Activated CD4-positive, alpha-beta T cell treated with anti-CD3 and anti-CD28 coated beads for 48 hours (primary cell): Measurements from ENCODE around the gene KCNK16.
A peak's percentile ranks its signal among the peaks of the same experiment; 100 is the strongest.
"Not testable (repeated sequence)": the region's sequence is repeated elsewhere in the genome, so short reads cannot be mapped to it uniquely, and the experiment has no call there.

Experiments
- DNase-seq: peaks from one replicate; pipeline ENCODE4 v3.0.0-alpha.2; 2020

Gene KCNK16

DNA sequence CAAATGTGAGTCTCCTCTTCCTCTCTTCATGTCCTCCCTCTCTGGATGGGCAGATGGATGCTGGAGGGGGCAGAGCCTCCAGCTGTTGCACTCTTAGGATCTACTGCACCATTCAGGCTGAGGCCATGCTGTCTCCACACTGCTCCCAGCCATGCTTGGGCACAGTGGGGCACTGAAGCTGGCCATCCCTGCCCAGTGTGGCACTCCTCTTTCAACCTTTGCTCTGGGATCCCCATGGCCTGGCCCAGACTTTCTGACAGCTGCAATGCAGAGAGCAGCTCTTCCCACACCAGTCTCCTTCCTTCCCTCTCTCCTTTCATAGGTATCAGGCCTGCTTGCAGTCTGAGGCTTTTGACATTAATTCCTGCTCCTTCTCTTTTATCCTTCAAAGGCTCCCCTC lies 17.6 kb downstream of the KCNK16 start:
- no peak for DNase-seq

DNA sequence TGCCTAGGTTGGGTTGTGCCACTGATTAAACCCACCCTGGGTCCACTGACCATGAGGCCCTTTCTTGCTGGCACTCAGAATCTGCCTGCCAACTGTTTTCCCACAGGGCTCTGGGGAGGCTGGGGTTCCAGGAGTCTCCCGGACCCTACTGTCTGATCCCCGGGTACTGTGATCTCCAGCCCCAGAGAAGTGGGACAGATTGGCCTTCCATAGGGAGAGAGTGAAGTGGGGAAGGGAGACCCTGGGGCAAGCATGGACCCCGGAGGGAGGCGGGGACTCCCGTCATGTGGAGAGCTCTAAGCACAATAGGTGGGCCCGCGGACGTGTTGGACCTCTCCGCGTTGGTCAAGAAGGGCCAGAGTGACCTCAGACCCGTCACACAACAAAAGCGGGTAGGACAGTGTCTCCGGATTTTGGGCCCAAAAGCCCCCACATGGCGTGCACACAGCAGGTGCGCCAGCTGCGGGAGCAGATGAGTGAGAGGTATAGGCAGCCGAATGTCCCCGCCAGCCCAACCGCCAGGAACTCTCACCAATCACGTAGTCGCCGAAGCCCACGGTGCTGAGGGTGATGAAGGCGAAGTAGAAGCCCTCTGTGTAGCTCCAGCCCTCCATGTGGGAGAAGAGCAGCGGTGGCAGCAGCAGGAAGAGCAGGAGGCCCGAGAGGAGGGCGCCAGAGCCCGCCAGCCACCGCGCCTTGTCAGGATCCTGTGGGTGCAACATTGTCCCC lies 18.9 kb downstream of the KCNK16 start:
- no peak for DNase-seq

DNA sequence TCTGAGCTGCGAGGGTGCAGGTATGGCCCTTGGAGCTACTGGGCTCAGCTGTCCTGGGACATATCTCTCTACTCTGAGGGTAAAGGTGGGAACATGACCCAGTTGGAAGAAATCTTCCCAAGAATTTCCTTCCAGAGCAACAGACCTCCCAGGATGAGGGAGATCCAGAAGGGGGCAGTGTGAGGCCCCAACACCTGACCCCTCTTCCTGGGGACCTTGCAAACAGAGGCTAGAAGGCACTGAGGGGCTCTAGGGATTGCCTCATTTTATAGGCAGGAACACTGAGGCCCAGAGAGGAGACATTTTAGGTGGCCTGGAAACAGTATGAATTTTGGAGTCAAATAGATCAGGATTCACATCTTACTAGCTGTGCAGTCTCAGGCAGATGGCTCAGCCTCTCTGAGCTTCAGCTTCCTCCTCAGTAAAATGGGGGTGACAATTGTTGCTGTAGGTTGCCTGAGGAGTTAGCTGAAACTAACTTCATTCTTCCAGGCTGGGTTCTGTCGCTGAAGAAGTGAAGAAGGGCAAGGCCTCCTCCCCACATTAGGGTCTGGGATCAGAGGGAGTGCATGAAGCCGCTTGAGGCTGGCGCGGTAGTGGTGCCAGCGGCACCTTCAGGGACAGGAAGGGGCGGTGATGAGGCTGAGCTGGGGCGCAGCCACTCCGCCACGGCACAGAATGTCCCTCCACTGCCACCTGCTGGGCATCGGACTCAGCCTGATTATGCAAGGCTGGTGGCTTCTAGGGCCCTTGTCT lies 19.7 kb downstream of the KCNK16 start:
- DNase-seq: peak; percentile 94

DNA sequence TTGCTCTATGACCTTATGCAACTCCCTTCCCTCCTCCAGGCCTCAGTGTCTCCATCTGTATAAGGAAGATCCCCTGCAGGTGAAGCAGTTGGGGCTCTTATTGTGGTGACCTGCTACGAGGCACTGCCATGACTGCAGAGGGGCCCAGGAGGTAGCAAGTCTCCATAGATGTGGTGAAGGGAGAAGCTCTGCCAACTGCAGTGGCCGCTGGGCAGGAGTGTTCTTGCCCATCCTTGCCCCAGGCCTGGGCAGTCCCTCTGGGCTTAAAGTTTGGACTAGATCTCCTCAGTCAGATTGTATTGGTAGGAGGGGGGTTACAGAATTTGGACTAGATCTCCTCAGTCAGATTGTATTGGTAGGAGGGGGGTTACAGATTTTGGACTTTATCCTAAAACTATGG lies 20.5 kb downstream of the KCNK16 start:
- no peak for DNase-seq

DNA sequence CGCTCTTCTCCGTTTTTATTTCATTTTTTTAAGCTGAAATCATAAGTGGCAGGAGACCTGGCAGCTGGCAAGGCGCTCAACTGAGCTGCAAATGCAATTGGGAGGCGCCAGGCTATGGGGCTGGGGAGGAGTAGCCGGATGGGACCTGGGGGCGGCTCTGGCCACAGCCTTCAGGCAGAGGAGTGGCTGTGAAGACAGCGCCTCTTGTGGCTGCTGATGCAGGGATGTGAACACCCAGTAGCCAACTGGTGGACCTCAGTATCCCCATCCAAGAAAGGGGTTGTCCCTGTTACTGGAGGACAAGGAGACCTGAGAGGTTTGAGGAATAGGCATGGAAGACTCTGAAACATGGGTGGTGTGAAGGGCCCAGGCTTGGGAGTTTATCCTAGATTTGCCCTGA lies 20.9 kb downstream of the KCNK16 start:
- DNase-seq: no peak

DNA sequence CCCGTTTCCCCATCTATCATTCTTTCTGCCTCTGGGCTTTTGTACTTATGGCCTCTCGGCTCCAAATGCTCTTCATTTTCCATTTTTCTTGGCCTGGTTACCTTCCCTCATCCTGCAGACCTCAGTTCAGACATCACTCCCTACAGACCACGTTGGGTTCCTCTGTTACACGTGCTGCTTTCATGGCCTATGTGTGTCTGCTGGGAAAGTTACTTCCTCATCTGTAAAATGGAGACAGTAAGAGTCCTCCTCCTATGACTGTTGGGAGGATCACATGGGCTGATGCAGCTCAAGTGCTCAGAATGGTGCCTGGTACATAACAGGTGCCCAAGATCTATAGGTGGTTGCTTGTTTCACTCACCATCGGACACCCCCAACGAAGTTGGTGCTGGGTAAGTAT lies 21.8 kb downstream of the KCNK16 start:
- DNase-seq: no peak

DNA sequence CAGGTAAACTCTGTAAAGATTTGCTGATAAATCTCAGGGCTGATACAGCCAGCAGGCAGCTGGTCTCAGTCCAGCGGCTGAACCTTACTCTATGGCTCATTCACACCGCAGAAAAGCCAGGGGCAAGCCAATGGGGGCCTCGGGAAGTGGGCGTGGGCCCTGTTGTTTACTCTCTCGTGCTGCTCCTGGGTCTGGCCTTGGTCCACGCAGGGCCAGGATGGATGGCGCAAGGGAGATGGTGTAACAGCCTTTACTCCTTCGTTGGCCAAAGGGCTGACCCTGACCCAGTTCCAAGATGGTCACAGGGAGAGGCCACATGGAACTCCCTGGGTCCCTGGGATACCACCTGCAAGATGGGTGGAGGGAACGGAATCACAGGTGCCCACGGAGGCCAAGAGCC lies 24.4 kb downstream of the KCNK16 start:
- no peak for DNase-seq

DNA sequence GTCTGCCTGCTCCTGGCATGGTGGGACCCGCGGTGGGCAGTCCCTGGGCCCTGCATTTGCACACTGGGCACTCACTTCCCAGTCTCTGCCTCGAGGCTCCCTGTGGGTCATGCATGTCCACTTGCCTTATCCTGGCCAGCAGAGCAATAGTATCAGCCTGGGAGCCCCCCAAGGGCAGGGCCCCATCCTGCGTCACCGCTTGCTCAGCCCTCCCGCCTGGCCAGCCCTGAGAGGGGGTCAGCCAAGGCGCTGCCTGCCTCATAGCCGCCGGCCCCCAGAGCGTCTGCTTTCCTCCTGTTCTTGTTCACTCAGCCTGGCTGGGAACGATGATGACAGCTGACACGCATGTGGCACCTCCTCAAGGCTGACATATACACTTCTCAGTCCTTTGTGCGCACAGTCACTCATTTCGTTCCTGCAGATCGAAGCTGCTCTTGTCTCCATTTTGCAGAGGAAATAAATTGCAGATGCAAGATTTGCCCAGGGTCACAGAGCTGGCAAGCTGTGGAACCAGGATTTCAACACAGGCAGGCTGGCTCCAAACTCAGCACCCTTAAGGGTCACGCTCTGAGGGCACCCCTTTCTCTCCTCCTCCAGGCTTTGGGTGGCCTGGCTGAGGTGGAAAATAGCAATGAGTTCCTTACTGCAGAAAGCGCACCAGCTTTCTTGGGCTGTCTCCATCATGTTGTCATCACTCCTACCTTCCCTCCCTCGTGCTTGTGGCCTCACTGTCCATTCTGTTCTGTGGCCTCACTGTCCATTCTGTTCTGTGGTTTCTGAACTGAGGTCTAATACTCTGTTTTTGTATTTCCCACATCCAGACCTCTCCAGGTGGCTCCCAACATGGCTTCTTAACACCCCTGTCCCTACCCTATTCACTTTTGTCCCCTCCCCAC lies 25.5 kb downstream of the KCNK16 start:
- DNase-seq: no peak

DNA sequence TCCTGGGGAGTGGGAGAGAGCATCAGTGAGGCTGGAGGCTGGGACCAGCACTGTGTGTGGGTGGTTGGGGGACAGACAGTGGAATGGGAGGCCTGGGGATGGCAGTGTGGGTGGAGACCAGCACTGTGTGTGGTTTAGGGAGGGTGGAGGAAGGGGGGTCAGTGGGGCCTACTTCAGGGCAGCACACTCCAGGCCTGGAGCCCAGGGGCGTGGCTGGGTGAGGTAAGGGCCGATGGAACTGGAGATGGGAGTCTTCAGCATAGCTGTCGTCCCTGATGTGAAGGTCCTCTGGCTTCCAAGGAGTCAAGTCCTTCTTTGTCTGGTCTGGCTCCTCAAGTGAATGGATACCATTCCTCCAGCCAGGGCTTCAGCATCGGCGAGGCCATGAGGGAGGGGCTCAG lies 26.9 kb downstream of the KCNK16 start:
- no peak for DNase-seq

DNA sequence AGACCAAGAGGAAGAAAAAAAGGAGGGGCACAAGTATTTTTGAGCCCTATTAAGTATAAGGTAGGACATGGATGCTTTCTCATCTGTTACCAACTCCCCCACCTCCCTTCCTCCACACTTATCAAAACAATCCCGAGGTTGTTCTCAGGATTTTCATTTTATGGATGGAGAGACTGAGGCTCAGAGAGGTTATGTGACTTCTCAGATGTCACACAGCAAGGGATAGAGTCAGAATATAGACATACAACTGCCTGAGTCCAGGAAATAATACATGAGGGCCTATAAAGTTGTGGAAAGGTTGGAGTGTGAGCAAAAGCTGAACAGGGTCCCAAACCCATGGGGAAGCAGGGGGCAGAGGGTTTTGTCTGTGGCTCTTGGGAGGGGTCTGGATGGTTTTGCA lies 27.6 kb downstream of the KCNK16 start:
- no peak for DNase-seq

DNA sequence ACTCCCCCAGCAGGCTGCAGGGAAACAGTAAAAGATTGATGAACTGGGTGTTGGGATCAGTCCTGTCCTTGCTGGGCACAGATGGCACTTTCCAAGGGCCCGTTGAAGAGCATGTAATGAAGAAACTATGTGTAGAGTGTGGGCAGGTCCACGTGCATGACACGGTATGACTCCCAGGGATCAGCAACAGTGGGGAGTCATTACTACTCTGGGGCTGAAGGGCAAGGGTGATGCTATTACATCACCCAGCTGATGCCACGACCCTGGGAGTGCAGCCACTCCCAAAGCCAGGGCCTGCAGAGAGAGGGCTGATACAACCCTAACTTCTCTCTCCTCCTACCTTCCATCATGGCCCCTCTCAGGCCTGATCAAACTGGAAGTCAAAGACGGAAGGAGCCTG lies 28.4 kb downstream of the KCNK16 start:
- no peak for DNase-seq

DNA sequence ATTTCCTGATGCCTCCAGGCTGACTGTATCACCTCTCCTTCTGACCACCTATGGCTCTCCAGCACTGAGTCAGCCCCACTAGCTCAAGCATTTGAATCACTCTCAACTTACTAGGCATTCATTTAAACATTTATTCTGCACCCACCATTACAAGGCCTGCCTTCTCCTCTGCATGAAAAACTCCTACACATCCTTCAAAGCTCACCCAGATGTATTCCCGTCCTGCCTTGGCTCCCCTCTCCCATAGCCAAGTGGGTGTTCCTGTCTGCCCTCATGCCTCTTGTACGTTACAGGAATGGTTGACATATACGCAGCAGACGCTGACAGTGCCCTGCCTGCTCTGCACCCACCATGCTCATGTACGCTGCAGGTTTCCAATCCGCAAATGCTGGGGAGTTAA lies 29.9 kb downstream of the KCNK16 start:
- DNase-seq: no peak

DNA sequence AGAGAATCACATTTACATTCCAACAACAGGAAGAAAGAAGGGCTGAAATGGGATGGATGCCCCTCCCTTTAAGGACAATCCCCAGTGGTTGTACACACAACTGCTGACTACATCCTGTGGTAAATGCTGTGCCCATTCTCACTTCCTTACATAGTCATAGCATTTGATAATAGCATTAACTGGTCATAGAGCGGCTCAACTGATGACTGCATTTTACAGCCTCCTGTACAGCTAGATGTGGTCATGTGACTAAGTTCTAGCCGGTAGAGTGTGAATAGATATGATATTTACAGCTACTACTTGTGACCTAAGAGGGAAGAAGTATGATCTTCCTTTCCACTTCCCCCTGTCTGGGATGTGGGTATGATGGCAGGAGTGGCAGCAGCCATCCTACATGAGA lies 33.0 kb downstream of the KCNK16 start:
- no peak for DNase-seq

DNA sequence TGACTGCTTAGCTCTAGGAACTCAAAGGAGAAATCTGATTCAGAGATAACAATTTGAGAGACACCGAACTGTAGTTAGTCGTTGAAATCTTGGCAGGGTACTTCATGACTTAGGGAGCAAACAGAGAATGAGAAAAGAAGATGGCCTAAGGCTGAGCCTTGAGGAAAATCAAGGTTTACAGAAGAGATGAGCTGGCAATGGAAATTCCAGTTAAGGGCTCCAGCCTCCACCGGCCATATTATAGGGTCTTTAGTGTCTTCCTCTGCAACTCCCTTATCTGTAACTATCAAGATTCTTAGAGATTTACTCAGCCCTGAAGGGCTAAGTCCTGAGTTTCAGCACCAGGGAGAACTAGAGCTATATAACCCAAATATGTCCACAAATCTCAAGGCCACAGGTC lies 34.9 kb downstream of the KCNK16 start:
- DNase-seq: no peak

DNA sequence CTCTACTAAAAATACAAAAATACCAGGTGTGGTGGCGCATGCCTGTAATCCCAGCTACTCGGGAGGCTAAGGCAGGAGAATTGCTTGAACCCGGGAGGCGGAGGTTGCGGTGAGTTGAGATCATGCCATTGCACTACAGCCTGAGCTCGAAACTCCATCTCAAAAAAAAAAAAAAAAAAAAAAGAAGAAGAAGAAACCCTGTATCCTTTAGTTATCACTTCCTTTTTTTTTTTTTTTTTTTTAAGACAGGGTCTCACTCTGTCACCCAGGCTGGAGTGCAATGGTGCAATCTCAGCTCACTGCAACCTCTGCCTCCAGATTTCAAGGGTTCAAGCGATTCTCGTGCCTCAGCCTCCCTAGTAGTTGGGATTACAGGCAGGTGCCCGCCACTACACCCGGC lies 35.9 kb downstream of the KCNK16 start:
- not testable (repeated sequence) for DNase-seq

DNA sequence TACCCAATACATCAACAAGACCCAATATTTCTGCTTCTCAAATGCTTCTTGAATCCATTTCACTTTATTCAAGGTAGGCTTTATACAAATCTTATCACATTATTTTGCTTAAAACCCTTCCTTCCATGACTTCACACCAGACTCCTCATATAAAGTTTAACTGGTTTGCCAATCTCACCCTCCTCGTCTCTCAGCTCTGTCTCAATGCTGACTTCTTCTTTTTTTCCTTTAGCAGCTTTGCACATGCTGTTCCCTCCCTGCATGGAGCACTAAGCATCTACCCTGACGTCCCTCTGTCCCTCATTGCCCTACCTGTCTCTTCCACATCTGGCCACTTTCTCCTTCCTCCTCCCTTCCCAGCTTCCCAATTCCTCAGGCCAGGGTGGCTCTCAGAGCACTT lies 39.7 kb downstream of the KCNK16 start:
- DNase-seq: no peak

DNA sequence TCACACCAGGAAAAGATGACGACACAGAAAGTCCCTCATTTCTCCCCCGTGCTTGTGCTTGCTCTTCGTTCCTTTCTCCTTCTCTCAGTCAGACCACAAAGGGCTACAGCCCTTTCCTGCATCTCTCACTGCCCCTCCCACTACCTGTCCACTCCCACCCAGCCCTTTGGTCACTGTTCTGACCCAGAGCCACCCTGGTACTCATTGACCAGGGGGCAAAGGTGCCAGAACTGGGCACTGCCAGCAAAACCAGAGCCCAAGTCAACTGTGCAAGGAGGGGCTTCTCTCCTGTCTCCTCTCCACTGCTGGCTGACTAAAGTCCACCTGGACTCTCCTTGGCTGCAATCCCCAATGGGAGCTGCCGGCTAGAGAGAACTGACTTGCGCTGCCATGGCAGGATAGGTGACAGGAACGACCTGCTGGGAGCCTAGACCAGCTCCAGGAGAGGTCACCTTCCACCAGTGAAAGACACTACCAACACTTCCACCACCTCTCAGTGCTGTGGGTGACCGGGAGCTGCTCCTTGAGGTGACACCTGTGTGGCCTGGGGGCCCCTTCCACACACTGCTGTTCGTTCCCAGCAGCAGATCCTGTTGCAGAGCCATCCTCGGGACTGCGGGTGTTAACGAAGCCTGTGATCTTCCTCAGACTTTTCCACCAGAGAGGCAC lies 41.1 kb downstream of the KCNK16 start:
- DNase-seq: no peak

DNA sequence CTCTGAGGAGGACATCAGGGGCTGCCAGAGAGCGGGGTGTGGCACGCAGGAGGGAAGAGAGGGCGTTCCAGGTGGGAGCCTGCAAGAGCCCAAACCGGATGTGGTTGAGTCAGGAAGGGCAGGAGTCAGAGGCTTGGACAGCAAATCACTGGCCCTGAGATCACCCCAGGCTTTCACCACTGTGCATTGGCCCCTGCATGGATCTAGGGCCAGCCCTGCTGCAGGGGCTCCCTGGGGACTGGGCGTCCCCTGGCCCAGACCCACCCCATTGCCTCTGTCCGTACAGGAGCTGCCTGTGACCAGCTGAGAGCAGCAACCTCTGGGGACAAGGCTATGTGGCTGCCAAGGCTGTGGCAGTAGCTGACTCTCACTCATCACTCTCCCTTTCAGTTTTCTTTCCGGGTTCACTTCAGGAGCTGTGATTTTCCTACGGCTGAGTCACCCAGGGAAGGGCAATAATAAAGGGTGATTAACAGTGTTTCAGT lies 42.2 kb downstream of the KCNK16 start:
- DNase-seq: no peak

DNA sequence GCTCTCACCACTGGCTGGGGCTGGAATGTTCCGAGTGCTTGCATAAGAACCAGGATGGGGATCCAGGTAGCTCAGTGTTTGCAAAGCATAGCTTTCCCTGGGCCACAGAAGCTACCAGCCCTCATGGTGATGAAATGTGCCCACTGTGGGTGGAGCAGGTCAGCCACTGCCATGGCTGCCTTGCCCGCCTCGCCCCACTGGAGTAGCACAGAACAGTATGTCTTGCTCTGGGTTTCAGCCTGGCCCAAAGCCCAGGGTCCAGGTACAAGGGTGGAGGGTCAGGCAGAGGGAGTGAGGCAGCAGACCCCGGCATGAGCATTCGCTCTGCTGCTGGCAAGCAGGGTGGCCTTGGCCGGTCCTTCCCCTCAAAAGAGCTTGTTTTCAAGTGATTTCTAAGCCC lies 43.0 kb downstream of the KCNK16 start:
- no peak for DNase-seq

DNA sequence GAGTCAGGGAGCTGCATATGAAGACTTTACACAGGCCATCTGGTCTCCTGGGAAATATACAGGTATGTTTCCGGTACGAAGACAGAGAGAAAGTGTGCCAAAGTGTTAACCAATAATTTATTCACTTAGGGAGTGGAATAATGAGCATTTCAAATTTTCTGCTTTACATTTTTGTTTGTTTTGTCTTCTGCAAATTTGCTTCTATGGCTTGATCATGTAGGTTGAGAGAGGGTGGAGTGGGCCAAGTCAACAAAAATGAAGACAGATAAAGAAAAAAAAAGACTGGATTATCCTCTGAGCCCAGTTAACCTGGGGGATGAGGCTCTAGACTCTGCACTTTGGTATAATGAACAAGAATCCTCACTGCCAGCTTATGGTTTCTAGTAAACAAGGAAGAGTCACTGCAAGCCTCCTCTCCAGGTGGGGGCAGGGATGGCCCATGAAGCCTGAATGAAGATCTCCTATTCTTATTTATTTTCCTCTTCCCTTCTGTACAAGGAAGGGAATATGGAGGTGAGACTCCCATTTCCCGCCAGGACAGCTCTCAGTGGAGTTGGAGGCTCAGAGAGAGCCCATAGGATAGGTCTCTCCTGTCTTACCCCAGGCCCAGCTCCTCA lies 46.0 kb downstream of the KCNK16 start:
- DNase-seq: no peak

DNA sequence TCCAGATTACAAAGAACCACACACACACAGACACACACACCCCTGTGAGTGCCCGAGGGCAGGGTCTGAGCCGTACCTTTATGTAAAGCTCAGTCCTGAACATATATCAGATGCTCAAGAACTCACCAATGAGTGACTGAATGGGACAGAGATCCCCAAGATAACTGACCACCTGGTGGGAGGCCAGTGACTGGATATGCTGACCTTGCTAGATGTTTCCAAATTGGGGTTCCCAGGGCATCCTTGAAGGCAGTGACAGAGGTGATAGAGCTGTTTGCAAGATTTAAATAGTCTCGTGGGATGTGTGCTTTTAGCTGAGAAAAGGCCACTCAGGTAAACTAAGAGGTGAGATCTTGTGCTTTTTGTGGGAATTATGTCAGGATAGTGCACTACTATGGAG lies 47.6 kb downstream of the KCNK16 start:
- DNase-seq: no peak

DNA sequence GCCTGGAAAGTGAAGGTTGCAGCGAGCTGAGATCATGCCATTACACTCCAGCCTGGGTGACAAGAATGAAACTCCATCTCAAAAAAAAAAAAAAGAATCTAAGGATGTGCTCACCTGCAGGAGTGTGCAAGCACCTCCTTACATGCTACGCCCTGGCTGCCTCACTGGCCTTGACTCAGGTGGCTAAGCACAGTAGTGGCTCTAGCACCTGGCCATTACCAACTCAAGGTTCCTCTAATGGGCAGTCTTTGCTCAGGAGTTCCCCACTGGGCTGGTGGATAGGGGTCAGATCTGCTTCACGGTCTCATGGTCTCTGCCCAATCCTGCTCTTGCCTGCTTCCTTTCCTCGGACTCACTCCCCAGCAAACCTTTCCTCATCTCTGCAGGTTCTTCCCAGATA lies 48.0 kb downstream of the KCNK16 start:
- DNase-seq: no peak

DNA sequence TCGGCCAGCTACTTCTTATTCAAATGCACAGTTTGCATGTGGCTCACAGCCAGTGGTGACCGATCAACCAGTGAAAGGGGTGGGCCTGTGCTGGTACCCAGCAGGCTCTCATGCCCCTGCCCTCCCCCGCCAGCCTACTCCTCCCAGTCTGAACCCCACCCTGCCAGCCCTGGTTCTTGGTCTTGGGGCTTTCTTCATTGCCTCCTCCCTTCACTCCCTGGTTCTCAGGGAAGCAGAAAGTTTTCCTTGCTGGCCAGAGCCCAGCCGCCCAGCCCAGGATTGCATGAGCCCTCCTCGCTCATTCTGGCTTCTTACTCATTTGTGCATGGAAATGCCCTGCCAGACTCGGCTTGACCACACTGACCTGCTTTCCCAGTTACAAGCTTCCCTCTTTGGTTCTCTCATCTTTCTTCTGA lies 49.1 kb downstream of the KCNK16 start:
- DNase-seq: no peak
